Upper lobe of right lung (tissue), 1 donor: Measurements from ENCODE around the gene VPS18. TPM values are rescaled to one million over a fixed set of nuclear protein-coding genes. Genes with fewer than 3 reads are reported as not detected.

Source experiments
- ATAC-seq: fragments of 200-7000 bp; cut with Tn5 transposase; one replicate; pipeline ENCODE4 v1.9.1; 2020; ENCODE audit warnings: mild to moderate bottlenecking, moderate library complexity
- DNase-seq: peaks from one replicate; pipeline ENCODE4 v3.0.0-alpha.2; 2020
- H3K27ac ChIP-seq: fragments of 200-600 bp; one replicate; pipeline ENCODE4 v1.8.0; 2022
- H3K27me3 ChIP-seq: fragments of 200-600 bp; one replicate; pipeline ENCODE4 v1.8.0; 2022; ENCODE audit warnings: mild to moderate bottlenecking
- H3K36me3 ChIP-seq: fragments of 200-600 bp; one replicate; pipeline ENCODE4 v1.8.0; 2022
- H3K4me1 ChIP-seq: fragments of 200-600 bp; one replicate; pipeline ENCODE4 v1.8.0; 2022
- H3K4me3 ChIP-seq: fragments of 200-600 bp; one replicate; pipeline ENCODE4 v1.8.0; 2022; ENCODE audit warnings: mild to moderate bottlenecking
- H3K9me3 ChIP-seq: fragments of 200-600 bp; one replicate; pipeline ENCODE4 v1.8.0; 2022
- CTCF ChIP-seq: fragments of 200-600 bp; IDR thresholded peaks from one replicate; pipeline ENCODE4 v1.8.0; 2022; ENCODE audit warnings: antibody characterized with exemption
- intact Hi-C: fragments of 100-400 bp; cut with DNase I; formaldehyde crosslinking; loops from one replicate; pipeline ENCODE4 v1.11.0; 2022
- total RNA-seq: library from RNA; stranded (reverse); fragmentation: NEBNext Ultra II Directional; extraction: Animal tissue kit (Norgen Biotek cat#: 25700); gene quantifications from one replicate; pipeline ENCODE4 v1.2.1, GENCODE V29; 2021
- donor health status: DM: no; HTN: yes; CAD: no; lungs with severe emphysema.

The VPS18 gene
- total RNA-seq, 1 donor from 2014 or later: 24.5 TPM

GRCh38 chr15:40871749-40872617, 22.3 kb upstream of the VPS18 start:
- ATAC-seq (peak; percentile 77), DNase-seq (peak; percentile 84)
- H3K36me3 ChIP-seq: no peaks in the 10 kb centered on the region
- TF ChIP-seq CTCF: no peak
- no peak overlapping the region for H3K27ac ChIP-seq
- peaks cover 6% of the 10 kb centered on the region for H3K27me3 ChIP-seq
- H3K9me3 ChIP-seq: no peaks in the 10 kb centered on the region
- intact Hi-C loops: no loop called here
- peaks cover 10% of the 10 kb centered on the region for H3K4me1 ChIP-seq
- H3K4me3 ChIP-seq: no peak overlapping the region

GRCh38 chr15:40872791-40873693, 21.2 kb upstream of the VPS18 start:
- H3K27ac ChIP-seq: no peak overlapping the region

GRCh38 chr15:40873694-40874561, 20.3 kb upstream of the VPS18 start, which contains the start of gene RHOV:
TSS of gene RHOV (minus strand) at chr15:40874234. CDS start at chr15:40874139, 95 bp downstream.
- Histone ChIP-seq H3K27me3 (peaks cover 6% of the 10 kb centered on the region), H3K4me1 (peaks cover 10% of the 10 kb centered on the region), H3K4me3 (peak within 1 kb of the TSS; percentile 52), H3K9me3 (no peaks in the 10 kb centered on the region), H3K27ac (no peak within 1 kb of the TSS), H3K36me3 (no peaks in the 10 kb centered on the region)
- intact Hi-C loops: no loop called here
- TF ChIP-seq CTCF: peak; percentile 35
- DNase-seq: peak; percentile 83
- peak; percentile 85 for ATAC-seq

More at GRCh38 chr15:40872791-40873693, 21.2 kb upstream of the VPS18 start:
- Histone ChIP-seq H3K4me1 (peaks cover 10% of the 10 kb centered on the region), H3K36me3 (no peaks in the 10 kb centered on the region), H3K9me3 (no peaks in the 10 kb centered on the region), H3K4me3 (peak overlapping the region; percentile 52), H3K27me3 (peaks cover 6% of the 10 kb centered on the region)
- intact Hi-C loops: no loop called here
- ATAC-seq: no peak
- DNase-seq: no peak
- TF ChIP-seq CTCF: no peak

- Histone ChIP-seq H3K27ac (no peak overlapping the region), H3K36me3 (no peaks in the 10 kb centered on the region), H3K4me1 (peaks cover 10% of the 10 kb centered on the region), H3K27me3 (peaks cover 6% of the 10 kb centered on the region), H3K9me3 (no peaks in the 10 kb centered on the region), H3K4me3 (no peak overlapping the region)
- TF ChIP-seq CTCF: no peak
- intact Hi-C loops: no loop called here
- DNase-seq (no peak), ATAC-seq (no peak)
Observed at GRCh38 chr15:40875991-40876730, 18.1 kb upstream of the VPS18 start.
